ENCODE measurements around the gene USP2. TPM values are rescaled to one million over a fixed set of nuclear protein-coding genes. Genes with fewer than 3 reads are reported as not detected.

Gene USP2
- total RNA-seq, 1 experiment from 2014 or later, result 5.7 TPM

DNA sequence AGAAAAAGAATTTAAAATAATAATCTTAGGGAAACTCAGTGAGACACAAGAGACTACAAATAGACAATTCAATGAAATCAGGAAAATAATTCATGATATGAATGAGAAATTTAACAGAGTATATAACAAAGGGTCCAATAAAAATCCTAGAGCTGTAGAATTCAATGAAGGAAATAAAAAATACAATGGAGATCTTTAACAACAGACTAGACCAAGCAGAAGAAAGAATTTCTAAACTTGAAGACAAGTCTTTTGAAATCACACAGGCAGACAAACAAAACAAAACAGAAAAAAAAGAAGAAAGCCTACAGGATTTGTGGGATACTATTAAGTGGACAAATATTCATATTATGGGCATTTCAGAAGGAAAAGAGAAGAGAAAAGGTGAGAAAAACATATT, 16.2 kb upstream of the USP2 start:
- no peak overlapping the region for H2BK5ac ChIP-seq (ENCODE audit: insufficient read length, low read length)
- no peak overlapping the region for H3K27ac Mint-ChIP-seq
- H2AFZ ChIP-seq (ENCODE audit: low read length), result no peak overlapping the region
- H2BK120ac ChIP-seq (ENCODE audit: low read depth, low read length, poor library complexity, severe bottlenecking), result no peak overlapping the region
- no peaks in the 10 kb centered on the region for H3K9me3 ChIP-seq (ENCODE audit: control insufficient read depth, low read depth, low read length)
- DNase-seq, result no peak
- H3T11ph ChIP-seq (ENCODE audit: low read length), result no peak overlapping the region
- no peaks in the 10 kb centered on the region for H3K23me2 ChIP-seq (ENCODE audit: insufficient read length, low read depth, low read length, poor library complexity, severe bottlenecking)
- no peak overlapping the region for H3K4me2 ChIP-seq (ENCODE audit: insufficient read depth, insufficient read length, low read length)
- H3K9me3 Mint-ChIP-seq, result peaks cover 6 to 15% of the 10 kb centered on the region in 2 experiments
- no peaks in the 10 kb centered on the region for H3K79me1 ChIP-seq (ENCODE audit: insufficient read depth, low read depth, low read length, poor library complexity, severe bottlenecking)
- no peak overlapping the region for H3K27ac ChIP-seq (ENCODE audit: insufficient read length, low read depth, low read length)
- H2AK5ac ChIP-seq (ENCODE audit: insufficient read length, low read length), result no peak overlapping the region
- H3K27me3 Mint-ChIP-seq (ENCODE audit: low read depth), result peaks cover 4% of the 10 kb centered on the region
- H4K20me1 ChIP-seq (ENCODE audit: control insufficient read depth, insufficient read depth, insufficient read length), result no peaks in the 10 kb centered on the region
- no peak overlapping the region for H4K8ac ChIP-seq (replicated peaks; ENCODE audit: insufficient read length, low read depth, low read length)
- H2BK15ac ChIP-seq (ENCODE audit: low read depth, low read length), result no peak overlapping the region
- H3K4me1 ChIP-seq (ENCODE audit: insufficient read depth, low read length), result no peaks in the 10 kb centered on the region; the same call in 1 of the 2 replicates
- peaks cover 4 to 6% of the 10 kb centered on the region in 2 experiments for H3K4me1 Mint-ChIP-seq
- no peak overlapping the region for H2BK20ac ChIP-seq (ENCODE audit: low read depth, low read length, poor library complexity, severe bottlenecking)
- no peaks in the 10 kb centered on the region for H3K79me2 ChIP-seq (ENCODE audit: insufficient read depth, low read length)
- H3K14ac ChIP-seq (ENCODE audit: insufficient read depth, low read length), result no peak overlapping the region
- H4K91ac ChIP-seq (ENCODE audit: insufficient read length, low read depth, low read length), result no peak overlapping the region
- H3K27me3 ChIP-seq (ENCODE audit: insufficient read depth, low read length), result no peaks in the 10 kb centered on the region; the same call in 1 of the 2 replicates
- no peak overlapping the region for H3K9ac ChIP-seq (ENCODE audit: extremely low read depth, insufficient read length, low read length)
- no peak overlapping the region for H3K18ac ChIP-seq (ENCODE audit: insufficient read length, low read depth, low read length)
- no peak overlapping the region for H3K4ac ChIP-seq (ENCODE audit: low read depth, low read length)
- TF ChIP-seq CTCF (conservative IDR thresholded peaks at IDR 0.05), result no peak
- no peak overlapping the region for H3K4me3 Mint-ChIP-seq
- peaks cover 0 to 13% (median 13%) of the 10 kb centered on the region in 3 experiments; a peak in 5 of 7 replicates for H3K36me3 Mint-ChIP-seq (ENCODE audit: insufficient read depth in 1 of 3, low read depth in 3 of 3)
- no peak overlapping the region for H2BK12ac ChIP-seq (ENCODE audit: insufficient read length, low read depth, low read length)
- no peak overlapping the region for H3K23ac ChIP-seq (ENCODE audit: insufficient read length, low read depth, low read length)
- H4K5ac ChIP-seq (ENCODE audit: insufficient read length, low read depth, low read length), result no peak overlapping the region
- H3K56ac ChIP-seq (ENCODE audit: insufficient read length, low read depth, low read length), result no peak overlapping the region
